Fibroblast of lung (primary cell): Measurements from ENCODE around the gene ALDH1L1. TPM values are rescaled to one million over a fixed set of nuclear protein-coding genes. Genes with fewer than 3 reads are reported as not detected.

Experiments
- DNase-seq, 2 donors: peaks; one replicate each; pipeline versions ENCODE4 v3.0.0 to v3.0.0-alpha.2; 2010; ENCODE audit warnings: low read depth in 2 of 2
- H2AFZ ChIP-seq: 2 replicates; pipeline ENCODE4 v1.5.1; 2012; ENCODE audit warnings: low read length, control low read depth, inconsistent platforms
- H3K27ac ChIP-seq: 2 replicates; pipeline ENCODE4 v1.5.1; 2011; ENCODE audit warnings: low read length, control low read depth; ENCODE audit not compliant: insufficient read depth
- H3K27me3 ChIP-seq: 2 replicates; pipeline ENCODE4 v1.5.1; 2011; ENCODE audit warnings: mild to moderate bottlenecking, low read length; ENCODE audit not compliant: control insufficient read depth, insufficient read depth
- H3K36me3 ChIP-seq: 2 replicates; pipeline ENCODE4 v1.5.1; 2011; ENCODE audit warnings: low read length; ENCODE audit not compliant: control insufficient read depth, insufficient read depth
- H3K4me1 ChIP-seq: 2 replicates; pipeline ENCODE4 v1.5.1; 2011; ENCODE audit warnings: low read length; ENCODE audit not compliant: control insufficient read depth, insufficient read depth; ENCODE audit errors: extremely low read depth
- H3K4me2 ChIP-seq: 2 replicates; pipeline ENCODE4 v1.5.1; 2011; ENCODE audit warnings: low read length, control low read depth; ENCODE audit not compliant: insufficient read depth; ENCODE audit errors: extremely low read depth
- H3K4me3 ChIP-seq, 4 experiments: fragments of 200-600 bp in 1 of 4; sonication (generic) in 1 of 4; replicated peaks in 1 of 4; 2 replicates each; pipeline ENCODE4 v1.5.1; 2011 to 2016; ENCODE audit warnings: low read length in 4 of 4, low read depth in 3 of 4, mild to moderate bottlenecking in 3 of 4, control low read depth in 2 of 4, inconsistent platforms in 1 of 4, mixed read lengths in 1 of 4; ENCODE audit not compliant: insufficient read depth in 1 of 4; ENCODE audit errors: control extremely low read depth in 1 of 4
- H3K79me2 ChIP-seq: 2 replicates; pipeline ENCODE4 v1.5.1; 2012; ENCODE audit warnings: mild to moderate bottlenecking, low read length, inconsistent platforms; ENCODE audit not compliant: control insufficient read depth, insufficient read depth
- H3K9ac ChIP-seq: 2 replicates; pipeline ENCODE4 v1.5.1; 2011; ENCODE audit warnings: mild to moderate bottlenecking, low read length, control low read depth; ENCODE audit not compliant: insufficient read depth
- H3K9me3 ChIP-seq: 2 replicates; pipeline ENCODE4 v1.5.1; 2012; ENCODE audit warnings: low read depth, low read length; ENCODE audit not compliant: control insufficient read depth, insufficient read depth
- H4K20me1 ChIP-seq: 2 replicates; pipeline ENCODE4 v1.5.1; 2011; ENCODE audit warnings: low read length; ENCODE audit not compliant: control insufficient read depth, insufficient read depth; ENCODE audit errors: extremely low read depth
- EZH2 ChIP-seq: IDR thresholded peaks from 2 replicates; pipeline ENCODE4 v1.5.1; 2012; ENCODE audit warnings: low read length, control low read depth, mild to moderate bottlenecking; ENCODE audit errors: missing control alignments
- polyA plus RNA-seq, 2 donors: library from polyadenylated mRNA; depleted of rRNA in 1 of 2; stranded (reverse) in 1 of 2; unstranded in 1 of 2; fragments of >200 nt; gene quantifications; 2 replicates each; pipeline ENCODE4 v1.2.1, GENCODE V29; 2011 to 2012; ENCODE audit warnings: missing spikeins in 1 of 2
- total RNA-seq: library from RNA; depleted of rRNA; stranded (reverse); fragments of >200 nt; gene quantifications from 2 replicates; pipeline ENCODE4 v1.2.1, GENCODE V29; 2014
- TF ChIP-seq, protein P1 (sequence below), 2 donors: IDR thresholded peaks in 1 of 2; conservative IDR thresholded peaks in 1 of 2; 1 replicate in 1 of 2; 2 replicates in 1 of 2; pipeline ENCODE4 v1.5.1; 2011 to 2012; ENCODE audit warnings: low read length in 2 of 2, control low read depth in 1 of 2, inconsistent platforms in 1 of 2, low read depth in 1 of 2, mild to moderate bottlenecking in 1 of 2

ALDH1L1 gene
- total and polyA plus RNA-seq, 2 donors (not counting 1 experiment from before 2014, with no cell fraction given) = not detected

DNA sequence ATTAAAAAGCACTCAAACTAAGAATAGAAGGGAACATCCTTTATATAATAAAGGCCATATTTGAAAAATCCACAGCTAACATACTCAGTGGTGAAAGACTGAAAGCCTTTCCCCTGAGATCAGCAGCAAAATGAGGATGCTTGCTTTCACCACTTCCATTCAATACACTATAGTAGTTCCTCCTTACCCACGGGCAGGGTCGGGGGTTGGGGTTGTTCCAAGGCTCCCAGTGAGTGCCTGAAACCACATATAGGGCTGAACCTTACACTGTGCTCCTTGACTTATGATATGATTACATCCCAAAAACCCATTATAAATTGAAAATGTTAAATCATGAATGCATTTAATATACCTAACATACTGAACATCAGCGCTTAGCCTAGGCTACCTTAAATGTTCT is 37.7 kb downstream of the ALDH1L1 start:
- H3K4me1 ChIP-seq = no peaks in the 10 kb centered on the region
- no peaks in the 10 kb centered on the region for H3K79me2 ChIP-seq
- no peak overlapping the region for H3K27ac ChIP-seq
- DNase-seq = no peak
- H3K9me3 ChIP-seq = no peaks in the 10 kb centered on the region
- no peaks in the 10 kb centered on the region for H3K36me3 ChIP-seq
- no peak overlapping the region for H3K4me2 ChIP-seq
- no peaks in the 10 kb centered on the region for H4K20me1 ChIP-seq
- no peak overlapping the region for H3K4me3 ChIP-seq
- TF ChIP-seq, protein P1, sequence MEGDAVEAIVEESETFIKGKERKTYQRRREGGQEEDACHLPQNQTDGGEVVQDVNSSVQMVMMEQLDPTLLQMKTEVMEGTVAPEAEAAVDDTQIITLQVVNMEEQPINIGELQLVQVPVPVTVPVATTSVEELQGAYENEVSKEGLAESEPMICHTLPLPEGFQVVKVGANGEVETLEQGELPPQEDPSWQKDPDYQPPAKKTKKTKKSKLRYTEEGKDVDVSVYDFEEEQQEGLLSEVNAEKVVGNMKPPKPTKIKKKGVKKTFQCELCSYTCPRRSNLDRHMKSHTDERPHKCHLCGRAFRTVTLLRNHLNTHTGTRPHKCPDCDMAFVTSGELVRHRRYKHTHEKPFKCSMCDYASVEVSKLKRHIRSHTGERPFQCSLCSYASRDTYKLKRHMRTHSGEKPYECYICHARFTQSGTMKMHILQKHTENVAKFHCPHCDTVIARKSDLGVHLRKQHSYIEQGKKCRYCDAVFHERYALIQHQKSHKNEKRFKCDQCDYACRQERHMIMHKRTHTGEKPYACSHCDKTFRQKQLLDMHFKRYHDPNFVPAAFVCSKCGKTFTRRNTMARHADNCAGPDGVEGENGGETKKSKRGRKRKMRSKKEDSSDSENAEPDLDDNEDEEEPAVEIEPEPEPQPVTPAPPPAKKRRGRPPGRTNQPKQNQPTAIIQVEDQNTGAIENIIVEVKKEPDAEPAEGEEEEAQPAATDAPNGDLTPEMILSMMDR (conservative IDR thresholded peaks at IDR 0.05 in 1 of 2, IDR thresholded peaks at IDR 0.05 in 1 of 2; ENCODE audit: low read depth in 1 of 2, low read length in 2 of 2) = no peak
- no peak for TF ChIP-seq EZH2
- no peak overlapping the region for H3K9ac ChIP-seq
- no peak overlapping the region for H2AFZ ChIP-seq
- H3K27me3 ChIP-seq = peaks cover 8% of the 10 kb centered on the region

DNA sequence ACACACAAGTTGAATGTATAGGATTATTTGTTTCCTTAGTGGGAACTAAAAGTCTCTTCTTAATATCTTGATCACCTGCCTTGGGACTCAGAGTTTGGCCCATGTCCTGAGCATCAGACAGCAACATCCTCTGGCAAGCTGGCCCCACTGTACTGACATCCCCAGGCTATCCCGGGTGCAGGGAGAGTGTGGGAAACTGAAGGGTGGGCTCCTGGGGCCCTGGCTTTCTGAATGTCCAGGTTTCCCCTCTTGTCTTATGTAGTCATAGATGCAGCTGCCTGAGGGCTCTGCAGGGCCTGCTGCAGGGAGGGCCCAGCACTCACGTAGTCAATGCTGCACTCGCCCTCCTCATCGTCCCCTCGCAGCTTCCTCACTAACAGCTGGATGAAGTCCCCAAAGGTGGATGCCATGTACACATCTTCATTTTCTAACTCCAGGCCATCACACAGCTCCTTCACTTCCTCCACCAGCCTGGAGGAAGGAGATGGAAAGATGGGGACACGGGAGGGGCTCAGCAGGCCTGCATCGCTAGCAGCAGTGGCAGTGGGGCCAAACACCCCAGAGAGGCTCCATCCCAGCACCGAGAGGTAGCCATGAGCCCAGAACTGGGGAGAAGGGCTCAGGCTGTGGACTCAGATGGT is 42.8 kb downstream of the ALDH1L1 start:
- Histone ChIP-seq H2AFZ (no peak overlapping the region), H3K27ac (no peak overlapping the region), H4K20me1 (no peaks in the 10 kb centered on the region), H3K27me3 (peaks cover 8% of the 10 kb centered on the region), H3K79me2 (no peaks in the 10 kb centered on the region), H3K4me2 (no peak overlapping the region), H3K9ac (no peak overlapping the region), H3K9me3 (no peaks in the 10 kb centered on the region), H3K4me3 (no peak overlapping the region), H3K4me1 (no peaks in the 10 kb centered on the region), H3K36me3 (no peaks in the 10 kb centered on the region)
- no peak for DNase-seq
- no peak for TF ChIP-seq EZH2
- TF ChIP-seq, protein P1 (conservative IDR thresholded peaks at IDR 0.05 in 1 of 2, IDR thresholded peaks at IDR 0.05 in 1 of 2; ENCODE audit: low read depth in 1 of 2, low read length in 2 of 2) = no peak

DNA sequence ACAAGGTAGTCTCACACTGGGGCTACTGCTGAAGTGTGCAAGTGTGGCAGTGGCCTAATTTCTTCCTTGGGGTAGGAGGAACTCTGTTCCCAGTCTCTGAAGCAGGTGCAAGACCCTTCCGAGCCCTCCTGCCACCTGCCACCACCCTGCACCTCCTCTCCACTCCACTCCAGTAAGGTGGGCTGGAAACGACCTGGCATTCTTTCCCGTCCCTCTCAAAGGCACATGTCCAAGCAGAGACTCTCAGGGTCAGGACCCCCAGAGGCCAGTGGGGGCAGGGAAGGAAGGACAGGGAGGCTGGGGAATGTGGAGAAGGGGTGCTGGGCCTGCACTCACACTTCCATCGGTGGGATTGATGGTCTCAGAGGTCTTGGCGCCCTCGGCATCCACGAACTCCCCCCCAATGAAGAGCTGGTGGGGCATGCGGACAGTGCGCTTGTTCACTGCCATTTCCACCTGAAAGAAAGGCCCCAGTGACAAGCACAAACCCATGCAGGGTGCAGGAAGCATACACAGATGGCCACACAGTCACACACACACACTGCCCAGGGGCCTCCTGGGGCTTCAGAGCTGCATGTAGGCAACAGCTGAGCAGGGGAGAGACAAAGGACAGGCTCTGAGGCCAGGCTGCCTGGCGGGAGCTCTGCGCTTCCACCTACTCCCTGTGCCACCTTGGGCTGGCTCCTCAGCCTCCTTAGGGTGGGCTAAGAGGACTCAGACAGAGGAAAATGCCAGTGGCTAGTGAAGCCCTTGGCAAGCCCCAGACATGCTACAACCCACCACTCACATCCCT is 43.8 kb downstream of the ALDH1L1 start:
- Histone ChIP-seq H3K27me3 (peaks cover 6% of the 10 kb centered on the region), H3K27ac (no peak overlapping the region), H3K79me2 (no peaks in the 10 kb centered on the region), H3K36me3 (no peaks in the 10 kb centered on the region), H3K9ac (no peak overlapping the region), H2AFZ (no peak overlapping the region), H3K4me3 (no peak overlapping the region), H4K20me1 (no peaks in the 10 kb centered on the region), H3K9me3 (no peaks in the 10 kb centered on the region), H3K4me1 (no peaks in the 10 kb centered on the region), H3K4me2 (no peak overlapping the region)
- DNase-seq = no peak
- TF ChIP-seq, protein P1 (conservative IDR thresholded peaks at IDR 0.05 in 1 of 2, IDR thresholded peaks at IDR 0.05 in 1 of 2; ENCODE audit: low read depth in 1 of 2, low read length in 2 of 2) = no peak
- TF ChIP-seq EZH2 = no peak
